HCT116 (cell line): ENCODE data around the gene TCF12.

ENCODE experiments used
- EZH2phosphoT487 ChIP-seq: fragments of 200-600 bp; IDR thresholded peaks from 2 replicates; pipeline ENCODE4 v1.6.1; 2018; ENCODE audit warnings: antibody characterized with exemption, borderline replicate concordance
- FOSL1 ChIP-seq: IDR thresholded peaks from 2 replicates; pipeline ENCODE4 v1.6.1; 2012; ENCODE audit warnings: low read depth
- RAD21 ChIP-seq: IDR thresholded peaks from 2 replicates; pipeline ENCODE4 v1.6.1; 2012; ENCODE audit warnings: low read depth, mild to moderate bottlenecking
- SP1 ChIP-seq: IDR thresholded peaks from 2 replicates; pipeline ENCODE4 v1.6.1; 2012; ENCODE audit warnings: low read depth
- TF ChIP-seq, protein P1 (sequence below), 3 experiments: fragments of 200-600 bp in 1 of 3; sonication (generic) in 1 of 3; IDR thresholded peaks in 2 of 3; conservative IDR thresholded peaks in 1 of 3; 2 replicates each; pipeline ENCODE4 v1.5.1; 2012 to 2017; ENCODE audit warnings: low read depth in 2 of 3, low read length in 2 of 3, antibody characterized with exemption in 1 of 3, borderline replicate concordance in 1 of 3, control low read depth in 1 of 3, mild to moderate bottlenecking in 1 of 3, mixed read lengths in 1 of 3, mixed run types in 1 of 3, moderate library complexity in 1 of 3; ENCODE audit not compliant: insufficient read depth in 1 of 3
- TF ChIP-seq, protein P2 (sequence below): IDR thresholded peaks from 2 replicates; pipeline ENCODE4 v1.6.1; 2012

DNA sequence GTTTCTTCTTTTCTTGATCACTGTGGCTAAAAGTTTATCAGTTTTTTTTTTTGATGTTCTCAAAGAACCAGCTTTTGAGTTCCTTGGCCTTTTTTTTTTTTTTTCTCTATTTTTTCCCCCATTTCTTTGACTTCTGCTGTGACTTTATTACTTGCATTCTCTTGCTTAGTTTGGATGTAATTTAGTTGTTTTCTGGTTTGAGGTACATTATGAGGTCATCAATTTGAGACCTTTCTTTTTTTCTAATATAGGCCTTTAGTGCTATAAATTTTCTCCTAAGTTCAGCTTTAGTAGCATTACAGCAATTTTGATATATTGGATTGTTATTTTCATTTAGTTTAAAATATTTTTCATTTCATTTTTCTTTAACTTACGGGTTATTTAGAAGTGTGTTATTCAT, 35.3 kb downstream of the TCF12 start:
- TF ChIP-seq RAD21: no peak
- TF ChIP-seq, protein P1, sequence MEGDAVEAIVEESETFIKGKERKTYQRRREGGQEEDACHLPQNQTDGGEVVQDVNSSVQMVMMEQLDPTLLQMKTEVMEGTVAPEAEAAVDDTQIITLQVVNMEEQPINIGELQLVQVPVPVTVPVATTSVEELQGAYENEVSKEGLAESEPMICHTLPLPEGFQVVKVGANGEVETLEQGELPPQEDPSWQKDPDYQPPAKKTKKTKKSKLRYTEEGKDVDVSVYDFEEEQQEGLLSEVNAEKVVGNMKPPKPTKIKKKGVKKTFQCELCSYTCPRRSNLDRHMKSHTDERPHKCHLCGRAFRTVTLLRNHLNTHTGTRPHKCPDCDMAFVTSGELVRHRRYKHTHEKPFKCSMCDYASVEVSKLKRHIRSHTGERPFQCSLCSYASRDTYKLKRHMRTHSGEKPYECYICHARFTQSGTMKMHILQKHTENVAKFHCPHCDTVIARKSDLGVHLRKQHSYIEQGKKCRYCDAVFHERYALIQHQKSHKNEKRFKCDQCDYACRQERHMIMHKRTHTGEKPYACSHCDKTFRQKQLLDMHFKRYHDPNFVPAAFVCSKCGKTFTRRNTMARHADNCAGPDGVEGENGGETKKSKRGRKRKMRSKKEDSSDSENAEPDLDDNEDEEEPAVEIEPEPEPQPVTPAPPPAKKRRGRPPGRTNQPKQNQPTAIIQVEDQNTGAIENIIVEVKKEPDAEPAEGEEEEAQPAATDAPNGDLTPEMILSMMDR (IDR thresholded peaks at IDR 0.05 in 2 of 3, conservative IDR thresholded peaks at IDR 0.05 in 1 of 3; ENCODE audit: borderline replicate concordance in 1 of 3, insufficient read depth in 1 of 3, low read depth in 2 of 3, low read length in 2 of 3): no peak
- TF ChIP-seq, protein P2, sequence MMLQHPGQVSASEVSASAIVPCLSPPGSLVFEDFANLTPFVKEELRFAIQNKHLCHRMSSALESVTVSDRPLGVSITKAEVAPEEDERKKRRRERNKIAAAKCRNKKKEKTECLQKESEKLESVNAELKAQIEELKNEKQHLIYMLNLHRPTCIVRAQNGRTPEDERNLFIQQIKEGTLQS: no peak
- no peak for TF ChIP-seq FOSL1
- no peak for TF ChIP-seq SP1
- TF ChIP-seq EZH2phosphoT487: no peak
